OCI-LY1 (cell line): Measurements from ENCODE around the gene CPTP.

Experiments
- H2AFZ ChIP-seq: fragments of 200-600 bp; sonication (generic), shearing (Covaris generic); 2 replicates; pipeline ENCODE4 v1.6.0; 2014; ENCODE audit warnings: antibody characterized with exemption, mild to moderate bottlenecking, low read length
- H3F3A ChIP-seq: fragments of 200-600 bp; sonication (generic), shearing (Covaris generic); 2 replicates; pipeline ENCODE4 v1.6.0; 2014; ENCODE audit warnings: mild to moderate bottlenecking, antibody characterized with exemption, low read length, moderate library complexity; ENCODE audit not compliant: insufficient read depth
- H3K27ac ChIP-seq: fragments of 200-600 bp; sonication (generic); 2 replicates; pipeline ENCODE4 v1.5.1; 2014; ENCODE audit warnings: low read length, mixed run types, mild to moderate bottlenecking, low read depth; ENCODE audit not compliant: poor library complexity, severe bottlenecking
- H3K27me3 ChIP-seq: fragments of 200-600 bp; sonication (generic); 2 replicates; pipeline ENCODE4 v1.6.0; 2014; ENCODE audit warnings: antibody characterized with exemption, mild to moderate bottlenecking, low read length, moderate library complexity; ENCODE audit not compliant: insufficient read depth
- H3K36me3 ChIP-seq: fragments of 200-600 bp; sonication (generic); 2 replicates; pipeline ENCODE4 v1.6.1; 2014; ENCODE audit warnings: mild to moderate bottlenecking, antibody characterized with exemption, low read length, moderate library complexity, mixed read lengths; ENCODE audit not compliant: insufficient read depth
- H3K4me1 ChIP-seq: fragments of 200-600 bp; sonication (generic); 2 replicates; pipeline ENCODE4 v1.5.1; 2014; ENCODE audit warnings: mild to moderate bottlenecking, low read length, moderate library complexity; ENCODE audit not compliant: insufficient read depth, severe bottlenecking
- H3K4me2 ChIP-seq: fragments of 200-600 bp; sonication (generic), shearing (Covaris generic); 2 replicates; pipeline ENCODE4 v1.6.1; 2014; ENCODE audit warnings: low read length
- H3K4me3 ChIP-seq: fragments of 200-600 bp; sonication (generic); 2 replicates; pipeline ENCODE4 v1.5.1; 2014; ENCODE audit warnings: low read length, low read depth, mild to moderate bottlenecking, mixed read lengths; ENCODE audit not compliant: poor library complexity, severe bottlenecking
- H3K79me2 ChIP-seq: fragments of 200-600 bp; shearing (Covaris generic); 2 replicates; pipeline ENCODE4 v1.6.1; 2016; ENCODE audit warnings: mixed run types, low read length, mixed read lengths; ENCODE audit not compliant: insufficient read depth
- H3K9ac ChIP-seq: fragments of 200-600 bp; sonication (generic), shearing (Covaris generic); 2 replicates; pipeline ENCODE4 v1.6.1; 2014; ENCODE audit warnings: mild to moderate bottlenecking, low read length, mixed read lengths
- H3K9me2 ChIP-seq: fragments of 200-600 bp; sonication (generic), shearing (Covaris generic); 2 replicates; pipeline ENCODE4 v1.6.1; 2014; ENCODE audit warnings: low read depth, mild to moderate bottlenecking, low read length, mixed read lengths
- H3K9me3 ChIP-seq: fragments of 200-600 bp; shearing (Covaris generic); 2 replicates; pipeline ENCODE4 v1.6.1; 2014; ENCODE audit warnings: low read length, mixed read lengths
- H4K20me1 ChIP-seq: fragments of 200-600 bp; sonication (generic), shearing (Covaris generic); 2 replicates; pipeline ENCODE4 v1.6.0; 2016; ENCODE audit warnings: mild to moderate bottlenecking, low read length; ENCODE audit not compliant: insufficient read depth
- EZH2 ChIP-seq: fragments of 200-600 bp; sonication (generic), shearing (Covaris generic); IDR thresholded peaks from 2 replicates; pipeline ENCODE4 v1.8.0; 2017; ENCODE audit warnings: borderline replicate concordance, mixed run types, mild to moderate bottlenecking, antibody characterized with exemption, low read length, moderate library complexity, mixed read lengths
- TF ChIP-seq, protein P1 (sequence below): fragments of 200-600 bp; sonication (generic), shearing (Covaris generic); IDR thresholded peaks from 2 replicates; pipeline ENCODE4 v1.5.1; 2017; ENCODE audit warnings: mild to moderate bottlenecking, antibody characterized with exemption, low read length, moderate library complexity, mixed read lengths

CPTP gene

GRCh38 chr1:1286313-1287261 is 38.0 kb upstream of the CPTP start:
- H3K9me2 ChIP-seq, result no peaks in the 10 kb centered on the region
- no peaks in the 10 kb centered on the region; the same call in 1 of the 2 replicates for H3K27me3 ChIP-seq
- no peaks in the 10 kb centered on the region for H3K4me1 ChIP-seq
- TF ChIP-seq, protein P1, sequence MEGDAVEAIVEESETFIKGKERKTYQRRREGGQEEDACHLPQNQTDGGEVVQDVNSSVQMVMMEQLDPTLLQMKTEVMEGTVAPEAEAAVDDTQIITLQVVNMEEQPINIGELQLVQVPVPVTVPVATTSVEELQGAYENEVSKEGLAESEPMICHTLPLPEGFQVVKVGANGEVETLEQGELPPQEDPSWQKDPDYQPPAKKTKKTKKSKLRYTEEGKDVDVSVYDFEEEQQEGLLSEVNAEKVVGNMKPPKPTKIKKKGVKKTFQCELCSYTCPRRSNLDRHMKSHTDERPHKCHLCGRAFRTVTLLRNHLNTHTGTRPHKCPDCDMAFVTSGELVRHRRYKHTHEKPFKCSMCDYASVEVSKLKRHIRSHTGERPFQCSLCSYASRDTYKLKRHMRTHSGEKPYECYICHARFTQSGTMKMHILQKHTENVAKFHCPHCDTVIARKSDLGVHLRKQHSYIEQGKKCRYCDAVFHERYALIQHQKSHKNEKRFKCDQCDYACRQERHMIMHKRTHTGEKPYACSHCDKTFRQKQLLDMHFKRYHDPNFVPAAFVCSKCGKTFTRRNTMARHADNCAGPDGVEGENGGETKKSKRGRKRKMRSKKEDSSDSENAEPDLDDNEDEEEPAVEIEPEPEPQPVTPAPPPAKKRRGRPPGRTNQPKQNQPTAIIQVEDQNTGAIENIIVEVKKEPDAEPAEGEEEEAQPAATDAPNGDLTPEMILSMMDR, result no peak
- TF ChIP-seq EZH2, result no peak
- H3F3A ChIP-seq, result no peaks in the 10 kb centered on the region
- H2AFZ ChIP-seq, result no peak overlapping the region
- no peak overlapping the region for H3K9ac ChIP-seq
- no peaks in the 10 kb centered on the region for H3K36me3 ChIP-seq
- H3K79me2 ChIP-seq, result no peaks in the 10 kb centered on the region
- H3K4me2 ChIP-seq, result no peak overlapping the region
- no peaks in the 10 kb centered on the region for H4K20me1 ChIP-seq
- no peaks in the 10 kb centered on the region for H3K9me3 ChIP-seq
- no peak overlapping the region for H3K27ac ChIP-seq
- no peak overlapping the region for H3K4me3 ChIP-seq

GRCh38 chr1:1287288-1288110 is 37.1 kb upstream of the CPTP start:
- Histone ChIP-seq H3K9me2 (no peaks in the 10 kb centered on the region), H3K79me2 (no peaks in the 10 kb centered on the region), H4K20me1 (no peaks in the 10 kb centered on the region), H3K4me1 (no peaks in the 10 kb centered on the region), H2AFZ (no peak overlapping the region), H3K4me3 (no peak overlapping the region), H3K27ac (no peak overlapping the region), H3K9ac (no peak overlapping the region), H3K36me3 (no peaks in the 10 kb centered on the region), H3K9me3 (no peaks in the 10 kb centered on the region), H3F3A (no peaks in the 10 kb centered on the region), H3K27me3 (no peaks in the 10 kb centered on the region; the same call in 1 of the 2 replicates), H3K4me2 (no peak overlapping the region)
- TF ChIP-seq, protein P1, result no peak
- no peak for TF ChIP-seq EZH2

DNA sequence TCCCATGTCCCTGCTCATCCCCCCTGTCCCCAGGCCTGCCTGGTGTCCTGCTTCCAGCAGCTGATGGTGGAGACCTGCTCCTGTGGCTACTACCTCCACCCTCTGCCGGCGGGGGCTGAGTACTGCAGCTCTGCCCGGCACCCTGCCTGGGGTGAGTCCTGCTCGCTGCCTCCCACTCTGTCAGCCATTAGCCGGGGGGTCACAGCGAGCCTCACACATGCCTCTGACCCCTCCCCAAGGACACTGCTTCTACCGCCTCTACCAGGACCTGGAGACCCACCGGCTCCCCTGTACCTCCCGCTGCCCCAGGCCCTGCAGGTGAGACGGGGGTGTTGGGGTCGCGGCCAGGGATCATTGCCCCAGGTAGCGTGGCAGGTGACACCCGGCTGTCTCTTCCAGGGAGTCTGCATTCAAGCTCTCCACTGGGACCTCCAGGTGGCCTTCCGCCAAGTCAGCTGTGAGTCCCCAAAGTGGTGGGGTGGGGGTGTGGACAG is 34.3 kb upstream of the CPTP start:
- Histone ChIP-seq H3K27ac (no peak overlapping the region), H3K9me2 (no peaks in the 10 kb centered on the region), H3K9me3 (no peaks in the 10 kb centered on the region), H3K4me1 (no peaks in the 10 kb centered on the region), H3K79me2 (no peaks in the 10 kb centered on the region), H3K4me3 (no peak overlapping the region), H3K4me2 (no peak overlapping the region), H3K27me3 (no peaks in the 10 kb centered on the region), H4K20me1 (no peaks in the 10 kb centered on the region), H3K9ac (no peak overlapping the region), H2AFZ (no peak overlapping the region), H3F3A (no peaks in the 10 kb centered on the region), H3K36me3 (no peaks in the 10 kb centered on the region)
- TF ChIP-seq, protein P1, result peak; percentile 52
- TF ChIP-seq EZH2, result no peak
